Activated effector memory CD4-positive, alpha-beta T cell treated with anti-CD3 and anti-CD28 coated beads, Interleukin-2, amount 50 U/mL, for 16 hours (primary cell): ENCODE data around the gene MYO7B.

Experiments used
- DNase-seq: peaks from one replicate; pipeline ENCODE4 v3.0.0-alpha.2; 2020

The MYO7B gene

GRCh38 chr2:127590386-127591190 is 55.1 kb downstream of the MYO7B start:
- peak; percentile 58 for DNase-seq

- DNase-seq, result peak; percentile 84
Measured at GRCh38 chr2:127591221-127591923, 55.9 kb downstream of the MYO7B start.

GRCh38 chr2:127592761-127593227 is 57.3 kb downstream of the MYO7B start:
- peak; percentile 54 for DNase-seq

GRCh38 chr2:127593228-127594115 is 58.0 kb downstream of the MYO7B start:
- DNase-seq, result peak; percentile 56

- DNase-seq, result peak; percentile 57
Measured at GRCh38 chr2:127594116-127594591, 58.7 kb downstream of the MYO7B start.

GRCh38 chr2:127596311-127597045 is 61.0 kb downstream of the MYO7B start:
- DNase-seq, result peak; percentile 27

- peak; percentile 33 for DNase-seq
Measured at GRCh38 chr2:127597046-127597983, 61.8 kb downstream of the MYO7B start.

- DNase-seq, result peak; percentile 3
Measured at GRCh38 chr2:127597984-127598380, 62.5 kb downstream of the MYO7B start.

GRCh38 chr2:127598711-127599110 is 63.2 kb downstream of the MYO7B start:
- no peak for DNase-seq

GRCh38 chr2:127599211-127599610 is 63.7 kb downstream of the MYO7B start:
- DNase-seq, result no peak

GRCh38 chr2:127604986-127605385 is 69.5 kb downstream of the MYO7B start:
- peak; percentile 2 for DNase-seq

- DNase-seq, result peak; percentile 31
Measured at GRCh38 chr2:127605691-127606263, 70.3 kb downstream of the MYO7B start.

- DNase-seq, result peak; percentile 48
Measured at GRCh38 chr2:127606625-127607398, 71.3 kb downstream of the MYO7B start.

GRCh38 chr2:127607399-127607908 is 72.0 kb downstream of the MYO7B start:
- peak; percentile 31 for DNase-seq

- DNase-seq, result peak; percentile 60
Measured at GRCh38 chr2:127608061-127609030, 72.9 kb downstream of the MYO7B start.

GRCh38 chr2:127609031-127609751 is 73.7 kb downstream of the MYO7B start:
- peak; percentile 41 for DNase-seq

GRCh38 chr2:127609818-127610217 is 74.3 kb downstream of the MYO7B start:
- DNase-seq, result peak; percentile 50

GRCh38 chr2:127610561-127610960 is 75.1 kb downstream of the MYO7B start:
- peak; percentile 37 for DNase-seq
